H1 (cell line): ENCODE results near the gene HAO2. TPM values are rescaled to one million over a fixed set of nuclear protein-coding genes. Genes with fewer than 3 reads are reported as not detected.

Source experiments
- CTCF ChIA-PET: fragments of 300-600 bp; sonication (Branson Sonifier 250); formaldehyde crosslinking; loops from one replicate; lab custom pipeline; 2021; ENCODE audit not compliant: partially characterized antibody; lab: Charles Lee
- POLR2A ChIA-PET: fragments of 300-600 bp; sonication (Branson Sonifier 250); formaldehyde crosslinking; loops from one replicate; lab custom pipeline; 2021; ENCODE audit warnings: inconsistent platforms; ENCODE audit not compliant: partially characterized antibody; lab: Charles Lee
- DNase-seq, 2 experiments: peaks; one replicate each; pipeline versions ENCODE4 v3.0.0 to v3.0.0-alpha.2; 2010 to 2022; ENCODE audit warnings: low spot score in 2 of 2, low read depth in 1 of 2, mixed read lengths in 1 of 2
- FAIRE-seq: peaks from 2 replicates; lab custom pipeline; 2011; peaks lifted over from hg19 to GRCh38; lab: Jason Lieb, UNC
- H2AFZ ChIP-seq: 2 replicates; pipeline ENCODE4 v1.8.1; 2012; ENCODE audit warnings: low read length, inconsistent platforms
- H2AK5ac ChIP-seq: 2 replicates; pipeline ENCODE4 v1.6.1; 2013; ENCODE audit warnings: low read depth, low read length
- H2BK120ac ChIP-seq: replicated peaks from 2 replicates; pipeline ENCODE3; 2013; ENCODE audit warnings: low read depth, low read length, inconsistent platforms
- H2BK12ac ChIP-seq: 2 replicates; pipeline ENCODE4 v1.6.1; 2013; ENCODE audit warnings: low read depth, low read length
- H2BK15ac ChIP-seq: 2 replicates; pipeline ENCODE4 v1.6.1; 2013; ENCODE audit warnings: low read length
- H2BK20ac ChIP-seq: 2 replicates; pipeline ENCODE4 v1.6.1; 2013; ENCODE audit warnings: low read length
- H2BK5ac ChIP-seq: 2 replicates; pipeline ENCODE4 v1.6.1; 2013; ENCODE audit warnings: low read depth, low read length
- H3K14ac ChIP-seq: 2 replicates; pipeline ENCODE4 v1.6.1; 2013; ENCODE audit warnings: inconsistent platforms; ENCODE audit not compliant: insufficient read length
- H3K18ac ChIP-seq: 2 replicates; pipeline ENCODE4 v1.6.1; 2013; ENCODE audit warnings: low read length; ENCODE audit errors: extremely low read depth
- H3K23ac ChIP-seq: 2 replicates; pipeline ENCODE4 v1.6.1; 2013; ENCODE audit warnings: inconsistent platforms; ENCODE audit not compliant: insufficient read length
- H3K23me2 ChIP-seq: 2 replicates; pipeline ENCODE4 v1.6.1; 2013; ENCODE audit warnings: low read depth, low read length
- H3K27ac ChIP-seq: 2 replicates; pipeline ENCODE4 v1.6.1; 2011; ENCODE audit warnings: low read depth, low read length, inconsistent platforms
- H3K27me3 ChIP-seq, 4 experiments: replicated peaks in 1 of 4; 1 replicate in 1 of 4; 2 replicates in 3 of 4; pipeline versions ENCODE4 v1.6.1 to v1.8.1; 2011 to 2013; ENCODE audit warnings: low read length in 3 of 4, mild to moderate bottlenecking in 3 of 4, inconsistent platforms in 2 of 4, mixed read lengths in 2 of 4, moderate library complexity in 1 of 4; ENCODE audit not compliant: control insufficient read depth in 3 of 4, insufficient read depth in 3 of 4; ENCODE audit errors: extremely low read depth in 1 of 4
- H3K36me3 ChIP-seq, 4 experiments: 2 replicates each; pipeline versions ENCODE4 v1.6.1 to v1.8.1; 2011 to 2013; ENCODE audit warnings: mild to moderate bottlenecking in 4 of 4, low read length in 3 of 4, moderate library complexity in 2 of 4, control low read depth in 1 of 4, inconsistent platforms in 1 of 4; ENCODE audit not compliant: insufficient read depth in 4 of 4, control insufficient read depth in 2 of 4
- H3K4ac ChIP-seq: replicated peaks from 2 replicates; pipeline ENCODE3; 2013; ENCODE audit warnings: low read length, low read depth, mixed read lengths, inconsistent platforms; ENCODE audit not compliant: insufficient read length
- H3K4me1 ChIP-seq, 4 experiments: replicated peaks in 1 of 4; 1 replicate in 1 of 4; 2 replicates in 3 of 4; pipeline versions ENCODE4 v1.6.1 to v1.8.1; 2011 to 2013; ENCODE audit warnings: low read length in 3 of 4, inconsistent platforms in 2 of 4, mixed read lengths in 1 of 4; ENCODE audit not compliant: insufficient read depth in 4 of 4, control insufficient read depth in 3 of 4
- H3K4me2 ChIP-seq, 2 experiments: 2 replicates each; pipeline versions ENCODE4 v1.6.1 to v1.8.1; 2011 to 2013; ENCODE audit warnings: low read depth in 2 of 2, low read length in 2 of 2, control low read depth in 1 of 2, inconsistent platforms in 1 of 2, mild to moderate bottlenecking in 1 of 2; ENCODE audit not compliant: insufficient read depth in 1 of 2
- H3K4me3 ChIP-seq, 4 experiments: fragments of 200-600, 300-600 bp in 1 of 4; sonication (generic), shearing (Covaris generic), sonication (Bioruptor Twin) in 1 of 4; 2 replicates each; pipeline versions ENCODE4 v1.5.1 to v1.8.1; 2011 to 2016; ENCODE audit warnings: low read length in 4 of 4, low read depth in 3 of 4, control low read depth in 2 of 4, inconsistent platforms in 2 of 4, mild to moderate bottlenecking in 2 of 4, mixed read lengths in 1 of 4, moderate library complexity in 1 of 4; ENCODE audit not compliant: insufficient read depth in 2 of 4; ENCODE audit errors: extremely low read depth in 1 of 4
- H3K56ac ChIP-seq: replicated peaks from 2 replicates; pipeline ENCODE3; 2013; ENCODE audit warnings: low read depth, mild to moderate bottlenecking, mixed read lengths, low read length, inconsistent platforms; ENCODE audit not compliant: insufficient read length
- H3K79me1 ChIP-seq: 2 replicates; pipeline ENCODE4 v1.6.1; 2013; ENCODE audit warnings: low read depth, low read length, control low read depth
- H3K79me2 ChIP-seq, 2 experiments: 2 replicates each; pipeline versions ENCODE4 v1.6.1 to v1.8.1; 2012 to 2013; ENCODE audit warnings: low read length in 2 of 2, mild to moderate bottlenecking in 2 of 2, inconsistent platforms in 1 of 2; ENCODE audit not compliant: insufficient read depth in 2 of 2, control insufficient read depth in 1 of 2
- H3K9ac ChIP-seq, 4 experiments: replicated peaks in 1 of 4; 1 replicate in 1 of 4; 2 replicates in 3 of 4; pipeline versions ENCODE4 v1.6.1 to v1.8.1; 2011 to 2013; ENCODE audit warnings: low read depth in 3 of 4, low read length in 3 of 4, control low read depth in 2 of 4, mild to moderate bottlenecking in 2 of 4, moderate library complexity in 2 of 4, inconsistent platforms in 1 of 4; ENCODE audit errors: extremely low read depth in 1 of 4
- H3K9me3 ChIP-seq, 2 experiments: 2 replicates each; pipeline versions ENCODE4 v1.6.1 to v1.8.1; 2012 to 2013; ENCODE audit warnings: mild to moderate bottlenecking in 2 of 2, moderate library complexity in 2 of 2, control low read depth in 1 of 2, inconsistent platforms in 1 of 2, low read depth in 1 of 2, low read length in 1 of 2, mixed read lengths in 1 of 2; ENCODE audit not compliant: insufficient read depth in 2 of 2
- H4K20me1 ChIP-seq, 2 experiments: replicated peaks in 1 of 2; 2 replicates each; pipeline versions ENCODE3 to v1.8.1; 2011 to 2013; ENCODE audit warnings: inconsistent platforms in 2 of 2, low read length in 2 of 2, mild to moderate bottlenecking in 1 of 2; ENCODE audit not compliant: insufficient read depth in 2 of 2, control insufficient read depth in 1 of 2
- H4K5ac ChIP-seq: 2 replicates; pipeline ENCODE4 v1.6.1; 2013; ENCODE audit warnings: low read length, low read depth, mixed read lengths, inconsistent platforms; ENCODE audit not compliant: insufficient read length
- H4K8ac ChIP-seq: 2 replicates; pipeline ENCODE4 v1.8.0; 2013; ENCODE audit warnings: mild to moderate bottlenecking, moderate library complexity, low read length, inconsistent platforms; ENCODE audit not compliant: insufficient read depth; ENCODE audit errors: extremely low read depth
- H4K91ac ChIP-seq: replicated peaks from 2 replicates; pipeline ENCODE3; 2013; ENCODE audit warnings: low read length, mixed read lengths, inconsistent platforms; ENCODE audit not compliant: insufficient read length
- CREB1 ChIP-seq: IDR thresholded peaks from 2 replicates; pipeline ENCODE4 v1.6.1; 2012; ENCODE audit warnings: inconsistent platforms
- EP300 ChIP-seq, 2 experiments: IDR thresholded peaks; 1 replicate in 1 of 2; 2 replicates in 1 of 2; pipeline ENCODE4 v1.6.1; 2011 to 2012; ENCODE audit warnings: low read depth in 2 of 2, low read length in 2 of 2, mild to moderate bottlenecking in 2 of 2, borderline replicate concordance in 1 of 2, inconsistent platforms in 1 of 2, moderate library complexity in 1 of 2
- WGBS, 2 experiments: shearing (Covaris generic) in 1 of 2; methylation state at CpG; one replicate each; pipeline versions ENCODE4 v1.1.6 to v1.1.7; 2013 to 2015; ENCODE audit warnings: low lambda C conversion rate in 2 of 2, mixed read lengths in 2 of 2, inconsistent platforms in 1 of 2, low coverage in 1 of 2, missing lambda C conversion rate in 1 of 2; ENCODE audit not compliant: insufficient replicate concordance in 2 of 2, insufficient coverage in 1 of 2, insufficient read length in 1 of 2; ENCODE audit errors: extremely low coverage in 1 of 2, missing lambda C conversion rate in 1 of 2; 5-methylcytosine and 5-hydroxymethylcytosine counted together
- polyA plus RNA-seq, 7 experiments: library from polyadenylated mRNA; depleted of rRNA in 3 of 7; stranded (reverse) in 5 of 7; unstranded in 2 of 7; fragments of >200 nt in 5 of 7; fragments of 200-250 nt in 2 of 7; gene quantifications; 1 replicate in 5 of 7; 2 replicates in 1 of 7; 4 replicates in 1 of 7; pipeline versions ENCODE4 v1.2.1 to v1.2.3, GENCODE V29; 2011 to 2013; ENCODE audit warnings: missing spikeins in 2 of 7, mixed read lengths in 2 of 7
- total RNA-seq: library from RNA; stranded (reverse); fragmentation: NEBNext Ultra II Directional; extraction: Animal tissue kit (Norgen Biotek cat#: 25700); gene quantifications from 2 replicates; pipeline ENCODE4 v1.2.1, GENCODE V29; 2021

HAO2 gene
- total and polyA plus RNA-seq, 2 of the 8 experiments (the other 6 are each of a cell fraction or from before 2014, with no cell fraction given), result not detected

DNA sequence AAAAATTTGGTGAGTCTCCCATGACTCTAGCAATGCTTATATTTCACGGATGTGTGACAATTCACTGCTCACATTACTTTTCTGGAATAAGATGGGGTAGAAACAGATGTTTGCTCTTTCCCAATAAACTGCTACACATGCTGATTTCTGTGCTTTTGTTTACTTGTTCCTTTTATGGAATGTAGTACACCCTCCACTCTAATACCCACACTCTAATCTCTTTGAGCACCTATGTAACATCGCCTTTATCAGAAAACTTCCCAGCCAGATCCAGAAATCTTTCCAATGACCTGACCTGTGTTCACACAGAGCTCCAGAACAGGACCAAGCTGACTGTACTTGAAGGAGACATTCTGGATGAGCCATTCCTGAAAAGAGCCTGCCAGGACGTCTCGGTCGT lies 50.5 kb downstream of the HAO2 start:
- H2AFZ ChIP-seq, result no peak overlapping the region
- H4K91ac ChIP-seq, result no peak overlapping the region
- no peaks in the 10 kb centered on the region for H3K36me3 ChIP-seq
- ChIA-PET CTCF (interaction anchor here (0.5 to 2.0 kb wide), 2 partner anchors 14 to 1072 kb away, joined by 3 to 4 read pairs; no protein-coding TSS in a partner anchor), POLR2A (no interaction called here)
- H2BK20ac ChIP-seq, result no peak overlapping the region; the same call in 1 of the 2 replicates
- H2BK120ac ChIP-seq, result no peak overlapping the region
- no peak overlapping the region for H2BK12ac ChIP-seq
- no peaks in the 10 kb centered on the region for H4K20me1 ChIP-seq
- H2AK5ac ChIP-seq, result no peak overlapping the region
- H3K18ac ChIP-seq, result no peak overlapping the region
- no peak overlapping the region for H3K14ac ChIP-seq
- 96% methylated on average over 5 of the region's 5 CpGs; no CpG with 5 or more reads in 1 of the 2 experiments for WGBS, 2 experiments
- H3K4me1 ChIP-seq, result 0 out of 7 replicates have a peak, but pooled peaks cover 0 to 2% (median 0%) of the 10 kb centered on the region in 4 experiments
- H3K4me3 ChIP-seq, result no peak overlapping the region
- H3K79me1 ChIP-seq, result no peaks in the 10 kb centered on the region
- FAIRE-seq, result no peak
- no peaks in the 10 kb centered on the region for H3K79me2 ChIP-seq
- TF ChIP-seq CREB1, result no peak
- no peak for TF ChIP-seq EP300 (IDR thresholded peaks at IDR 0.05; ENCODE audit: borderline replicate concordance in 1 of 2, low read depth in 2 of 2, low read length in 2 of 2)
- H3K23ac ChIP-seq, result no peak overlapping the region
- H3K4ac ChIP-seq, result no peak overlapping the region
- H3K27me3 ChIP-seq, result no peaks in the 10 kb centered on the region
- no peak overlapping the region for H4K8ac ChIP-seq
- H2BK5ac ChIP-seq, result no peak overlapping the region
- H3K27ac ChIP-seq, result no peak overlapping the region
- H2BK15ac ChIP-seq, result no peak overlapping the region
- H3K23me2 ChIP-seq, result no peaks in the 10 kb centered on the region
- no peak overlapping the region for H3K9ac ChIP-seq
- H3K9me3 ChIP-seq, result no peaks in the 10 kb centered on the region
- H3K56ac ChIP-seq, result no peak overlapping the region
- H4K5ac ChIP-seq, result no peak overlapping the region
- no peak for DNase-seq
- no peak overlapping the region for H3K4me2 ChIP-seq
